GM18858 (cell line): ENCODE measurements around the gene ALOX5AP.

Experiments
- ATAC-seq: cut with Tn5 transposase; IDR thresholded peaks from one replicate; pipeline ENCODE4 v1.9.1; 2021; ENCODE audit not compliant: unreplicated experiment

Gene ALOX5AP

GRCh38 chr13:30712536-30713532, 22.5 kb upstream of the ALOX5AP start:
- ATAC-seq = peak; percentile 53

- no peak for ATAC-seq
Measured at GRCh38 chr13:30714629-30715371, 20.5 kb upstream of the ALOX5AP start.

GRCh38 chr13:30715372-30715756, 20.0 kb upstream of the ALOX5AP start:
- ATAC-seq = no peak

GRCh38 chr13:30715837-30716236, 19.5 kb upstream of the ALOX5AP start:
- ATAC-seq = no peak

GRCh38 chr13:30718661-30719524, 16.4 kb upstream of the ALOX5AP start:
- ATAC-seq = no peak

GRCh38 chr13:30719525-30719914, 15.8 kb upstream of the ALOX5AP start:
- no peak for ATAC-seq

GRCh38 chr13:30720172-30720869, 15.0 kb upstream of the ALOX5AP start:
- peak; percentile 95 for ATAC-seq

- no peak for ATAC-seq
Measured at GRCh38 chr13:30721936-30722335, 13.4 kb upstream of the ALOX5AP start.

- no peak for ATAC-seq
Measured at GRCh38 chr13:30722361-30722760, 13.0 kb upstream of the ALOX5AP start.

GRCh38 chr13:30724778-30725177, 10.6 kb upstream of the ALOX5AP start:
- ATAC-seq = no peak

GRCh38 chr13:30725326-30726085, 9.8 kb upstream of the ALOX5AP start:
- ATAC-seq = no peak

GRCh38 chr13:30726192-30726591, 9.2 kb upstream of the ALOX5AP start:
- ATAC-seq = no peak

GRCh38 chr13:30727491-30728355, 7.6 kb upstream of the ALOX5AP start:
- ATAC-seq = no peak

- no peak for ATAC-seq
Measured at GRCh38 chr13:30729801-30730200, 5.5 kb upstream of the ALOX5AP start.

GRCh38 chr13:30730526-30730925, 4.8 kb upstream of the ALOX5AP start:
- ATAC-seq = no peak

GRCh38 chr13:30731361-30732045, 3.8 kb upstream of the ALOX5AP start:
- ATAC-seq = no peak

GRCh38 chr13:30732046-30732390, 3.3 kb upstream of the ALOX5AP start:
- ATAC-seq = no peak

GRCh38 chr13:30734439-30734838, 904 bp upstream of the ALOX5AP start:
- ATAC-seq = no peak

- ATAC-seq = no peak
Measured at GRCh38 chr13:30735872-30736175, 481 bp downstream of the ALOX5AP start.
